Muscle of leg (tissue), 11 donors: ENCODE measurements around the gene DPH3. TPM values are rescaled to one million over a fixed set of nuclear protein-coding genes. Genes with fewer than 3 reads are reported as not detected.

Source experiments
- DNase-seq: peaks from one replicate; pipeline ENCODE4 v3.0.0; 2013
- H3K27ac ChIP-seq: one replicate; pipeline ENCODE4 v1.5.1; 2013; ENCODE audit warnings: mild to moderate bottlenecking, low read length, control low read depth
- H3K27me3 ChIP-seq: one replicate; pipeline ENCODE4 v1.6.1; 2013; ENCODE audit warnings: low read length; ENCODE audit not compliant: control insufficient read depth, insufficient read depth
- H3K36me3 ChIP-seq: one replicate; pipeline ENCODE4 v1.6.1; 2013; ENCODE audit warnings: low read length; ENCODE audit not compliant: control insufficient read depth, insufficient read depth
- H3K4me1 ChIP-seq: one replicate; pipeline ENCODE4 v1.6.1; 2013; ENCODE audit warnings: low read length; ENCODE audit not compliant: control insufficient read depth, insufficient read depth
- H3K4me3 ChIP-seq: one replicate; pipeline ENCODE4 v1.5.1; 2013; ENCODE audit warnings: low read length, control low read depth
- H3K9me3 ChIP-seq: replicated peaks from 2 replicates; pipeline ENCODE4 v1.6.1; 2013; ENCODE audit warnings: low read depth, low read length; ENCODE audit not compliant: control insufficient read depth
- WGBS: methylation state at CpG from one replicate; pipeline ENCODE4 v1.1.5; 2013; ENCODE audit warnings: missing lambda C conversion rate; ENCODE audit not compliant: insufficient coverage; 5-methylcytosine and 5-hydroxymethylcytosine counted together
- polyA plus RNA-seq, 8 donors: library from polyadenylated mRNA; unstranded; fragments of 120-200 nt; gene quantifications; one replicate each; pipeline versions ENCODE4 v1.2.1 to v1.2.3, GENCODE V29; 2013; ENCODE audit warnings: inconsistent platforms in 1 of 8, low replicate concordance in 1 of 8; ENCODE audit not compliant: insufficient read length in 8 of 8, insufficient read depth in 1 of 8
- total RNA-seq: library from RNA; stranded (reverse); fragments of 120-200 nt; gene quantifications from one replicate; pipeline ENCODE4 v1.2.4, GENCODE V29; 2013

The DPH3 gene
- total and polyA plus RNA-seq, 9 donors = 15.5 to 26.1 (median 23.6) TPM

DNA sequence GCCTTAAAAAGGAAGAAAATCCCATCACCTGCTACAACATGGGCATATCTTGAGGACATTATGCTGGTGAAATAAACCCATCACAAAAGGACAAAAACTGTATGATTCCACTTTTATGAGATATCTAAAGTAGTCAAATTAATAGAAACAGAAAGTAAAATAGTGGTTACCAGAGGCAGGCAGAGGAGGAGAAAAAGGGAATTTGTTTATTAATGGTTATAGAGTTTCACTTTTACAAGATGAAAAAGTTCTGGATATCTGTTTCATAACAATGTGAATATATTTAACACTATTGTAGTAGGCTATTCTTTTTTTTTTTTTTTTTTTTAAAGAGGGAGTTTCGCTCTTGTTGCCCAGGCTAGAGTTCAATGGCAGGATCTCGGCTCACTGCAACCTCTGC, 40.4 kb downstream of the DPH3 start:
- no peak for DNase-seq
- Histone ChIP-seq H3K4me1 (no peaks in the 10 kb centered on the region), H3K27me3 (no peaks in the 10 kb centered on the region), H3K9me3 (no peaks in the 10 kb centered on the region), H3K36me3 (no peaks in the 10 kb centered on the region), H3K4me3 (no peak overlapping the region), H3K27ac (no peak overlapping the region)
- WGBS = 100% methylated on average over 1 of the region's 2 CpGs

DNA sequence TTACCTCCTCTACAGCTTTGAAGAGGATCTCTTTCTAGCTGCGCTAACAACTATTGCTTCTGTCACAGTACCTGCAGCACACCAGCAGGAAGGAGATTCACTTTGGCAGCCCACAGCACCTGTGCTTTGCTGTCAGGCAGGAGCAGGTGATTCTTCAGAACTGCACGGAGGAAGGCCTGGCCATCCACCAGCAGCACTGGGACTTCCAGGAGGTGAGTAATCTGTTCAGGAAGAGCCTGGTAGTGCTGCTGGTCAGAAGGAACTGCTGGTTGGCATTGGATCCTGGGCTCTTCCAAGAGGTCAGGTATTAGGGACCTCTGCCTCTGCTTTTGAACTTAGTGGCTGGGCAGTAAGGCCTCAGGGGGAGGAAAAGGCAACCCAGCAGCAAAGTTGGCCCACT, 42.2 kb downstream of the DPH3 start:
- Histone ChIP-seq H3K4me1 (no peaks in the 10 kb centered on the region), H3K9me3 (no peaks in the 10 kb centered on the region), H3K27me3 (no peaks in the 10 kb centered on the region), H3K27ac (no peak overlapping the region), H3K36me3 (no peaks in the 10 kb centered on the region), H3K4me3 (no peak overlapping the region)
- WGBS = 92% methylated on average over 2 of the region's 2 CpGs
- DNase-seq = no peak

GRCh38 chr3:16221990-16222389, 42.8 kb downstream of the DPH3 start:
- no CpG with 5 or more reads among the region's 3 CpGs for WGBS
- Histone ChIP-seq H3K36me3 (no peaks in the 10 kb centered on the region), H3K4me3 (no peak overlapping the region), H3K4me1 (no peaks in the 10 kb centered on the region), H3K27ac (no peak overlapping the region), H3K9me3 (no peaks in the 10 kb centered on the region), H3K27me3 (no peaks in the 10 kb centered on the region)
- DNase-seq = no peak

DNA sequence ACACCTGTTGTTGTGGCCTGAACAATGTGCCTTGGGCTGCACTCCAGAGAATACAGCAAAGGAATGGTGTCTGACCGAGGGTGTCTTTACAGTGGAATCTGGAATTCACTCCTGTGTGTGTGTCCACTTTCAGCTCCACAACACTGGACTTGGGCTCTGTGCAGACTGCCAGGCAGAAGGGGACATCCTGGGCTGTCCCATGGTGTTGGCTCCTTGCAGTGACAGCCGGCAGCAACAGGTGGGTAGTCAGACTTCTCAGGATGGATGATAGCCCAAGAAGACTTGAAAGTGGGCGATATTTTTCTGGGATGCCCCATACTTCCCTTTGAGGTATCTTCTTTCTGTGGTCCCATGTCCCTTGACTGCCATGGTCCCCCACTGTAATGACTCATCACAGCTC, 45.0 kb downstream of the DPH3 start:
- no CpG with 5 or more reads among the region's 3 CpGs for WGBS

GRCh38 chr3:16216373-16216935, 48.3 kb downstream of the DPH3 start:
- WGBS = 66% methylated on average over 15 of the region's 17 CpGs
- no peak for DNase-seq
- no peak overlapping the region for H3K4me3 ChIP-seq
- H3K36me3 ChIP-seq = no peaks in the 10 kb centered on the region
- H3K9me3 ChIP-seq = no peaks in the 10 kb centered on the region
- no peaks in the 10 kb centered on the region for H3K27me3 ChIP-seq
- H3K27ac ChIP-seq = no peak overlapping the region
- H3K4me1 ChIP-seq = no peaks in the 10 kb centered on the region

More for the DNA sequence above, 45.0 kb downstream of the DPH3 start:
- Histone ChIP-seq H3K27me3 (no peaks in the 10 kb centered on the region), H3K36me3 (no peaks in the 10 kb centered on the region), H3K9me3 (no peaks in the 10 kb centered on the region), H3K27ac (no peak overlapping the region), H3K4me1 (no peaks in the 10 kb centered on the region), H3K4me3 (no peak overlapping the region)
- no peak for DNase-seq

- Histone ChIP-seq H3K27me3 (no peaks in the 10 kb centered on the region), H3K27ac (no peak overlapping the region), H3K4me3 (no peak overlapping the region), H3K36me3 (no peaks in the 10 kb centered on the region), H3K9me3 (no peaks in the 10 kb centered on the region), H3K4me1 (no peaks in the 10 kb centered on the region)
- no CpG with 5 or more reads among the region's 4 CpGs for WGBS
- DNase-seq = no peak
Measured at GRCh38 chr3:16214366-16214765, 50.4 kb downstream of the DPH3 start.

DNA sequence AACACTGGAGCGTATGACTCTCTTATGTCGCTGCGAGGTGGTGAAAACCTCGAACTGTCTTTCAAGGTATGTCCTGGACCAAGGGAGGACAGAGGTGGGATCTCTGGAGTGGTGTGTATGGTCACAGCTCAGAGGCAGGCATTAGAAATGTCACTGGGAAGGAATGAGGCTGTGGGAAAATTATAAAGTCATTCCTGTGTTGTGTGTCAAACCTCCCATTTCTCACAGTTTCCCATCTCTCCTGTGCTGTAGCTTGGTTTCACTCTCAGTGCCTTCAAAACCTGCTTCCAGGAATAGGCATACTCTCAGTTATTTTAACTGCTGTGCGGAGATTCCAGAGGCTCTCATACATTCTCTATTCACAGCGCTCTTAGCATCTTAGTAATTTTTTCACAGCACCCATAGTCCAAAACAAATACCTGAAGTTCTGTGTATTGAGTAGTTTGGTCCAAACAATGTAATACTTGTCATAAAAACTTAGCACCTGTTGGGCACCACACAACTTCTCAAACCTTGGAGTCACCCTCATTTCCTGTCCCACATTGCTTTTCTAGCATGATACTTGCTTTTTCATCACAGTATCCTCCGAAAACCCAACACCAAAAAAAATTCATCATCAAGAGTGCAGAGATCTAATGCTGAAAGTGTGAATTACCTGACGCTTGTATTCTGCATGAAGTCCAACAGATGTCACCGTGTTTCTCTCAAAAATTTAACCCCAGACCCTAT, 53.4 kb downstream of the DPH3 start:
- 80% methylated on average over 6 of the region's 9 CpGs for WGBS
- Histone ChIP-seq H3K27me3 (no peaks in the 10 kb centered on the region), H3K27ac (no peak overlapping the region), H3K4me1 (no peaks in the 10 kb centered on the region), H3K36me3 (no peaks in the 10 kb centered on the region), H3K4me3 (no peak overlapping the region), H3K9me3 (no peaks in the 10 kb centered on the region)
- DNase-seq = no peak

Other genes with a start within 250 kb of the DPH3 start
- 2.0 TPM for gene GALNT15, start 90.3 kb downstream of the DPH3 start, total RNA-seq
- gene GALNT15, start 90.3 kb downstream of the DPH3 start, polyA plus RNA-seq = 1 to 10 TPM in 4 of 8 donors, under 1 TPM in 4; 0.48 to 1.1 (median 0.90) TPM
- 13.9 TPM for gene OXNAD1, start 269 bp upstream of the DPH3 start, total RNA-seq
- gene OXNAD1, start 269 bp upstream of the DPH3 start, polyA plus RNA-seq = 1 to 10 TPM; 7.1 to 8.8 (median 8.1) TPM
- gene RFTN1, start 248.8 kb upstream of the DPH3 start, total RNA-seq = 16.1 TPM
- 10 to 100 TPM; 15.0 to 19.2 (median 15.4) TPM for gene RFTN1, start 248.8 kb upstream of the DPH3 start, polyA plus RNA-seq